NCI-H524 treated with DMSO at 0.1 percent for 48 hours (cell line): Measurements from ENCODE around the gene DISP3.

Experiments
- DNase-seq: peaks from one replicate; lab custom pipeline; 2025; lab: John Stamatoyannopoulos, UW

The DISP3 gene

DNA sequence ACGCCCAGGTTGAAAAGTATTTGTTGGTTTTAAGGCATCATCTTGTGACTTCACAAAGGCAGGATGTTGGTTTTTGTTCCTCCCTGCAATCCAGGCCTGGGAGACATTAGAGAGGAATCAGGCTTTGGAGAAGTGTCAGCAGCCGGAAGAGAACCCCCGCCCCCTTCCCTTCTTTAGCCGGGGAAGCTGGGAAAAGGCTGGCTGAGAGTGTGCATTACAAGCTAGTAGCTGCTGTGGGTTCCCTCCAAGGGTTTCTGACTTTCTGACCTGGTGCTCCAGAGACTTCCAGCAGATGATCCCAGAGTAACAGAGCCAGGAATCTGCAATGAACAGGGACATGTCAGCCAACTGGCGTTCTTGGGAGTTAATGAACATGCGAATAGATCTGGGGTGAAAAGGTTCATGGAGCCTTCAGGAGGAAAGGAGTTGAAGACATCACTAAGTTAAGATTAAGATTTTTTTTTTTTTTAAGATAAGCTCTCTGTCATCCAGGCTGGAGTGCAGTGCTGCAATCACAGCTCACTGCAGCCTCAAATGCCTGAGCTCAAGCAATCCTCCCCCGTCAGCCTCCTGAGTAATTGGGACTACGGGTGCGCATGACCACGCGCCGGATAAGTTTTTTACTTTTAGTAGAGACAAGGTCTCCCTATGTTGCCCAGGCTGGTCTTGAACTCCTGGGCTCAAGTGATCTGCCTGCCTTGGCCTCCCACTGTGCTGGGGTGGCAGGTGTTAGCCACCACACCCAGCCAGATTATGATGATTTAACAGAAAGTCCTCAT, 7.5 kb downstream of the DISP3 start:
- no peak for DNase-seq

DNA sequence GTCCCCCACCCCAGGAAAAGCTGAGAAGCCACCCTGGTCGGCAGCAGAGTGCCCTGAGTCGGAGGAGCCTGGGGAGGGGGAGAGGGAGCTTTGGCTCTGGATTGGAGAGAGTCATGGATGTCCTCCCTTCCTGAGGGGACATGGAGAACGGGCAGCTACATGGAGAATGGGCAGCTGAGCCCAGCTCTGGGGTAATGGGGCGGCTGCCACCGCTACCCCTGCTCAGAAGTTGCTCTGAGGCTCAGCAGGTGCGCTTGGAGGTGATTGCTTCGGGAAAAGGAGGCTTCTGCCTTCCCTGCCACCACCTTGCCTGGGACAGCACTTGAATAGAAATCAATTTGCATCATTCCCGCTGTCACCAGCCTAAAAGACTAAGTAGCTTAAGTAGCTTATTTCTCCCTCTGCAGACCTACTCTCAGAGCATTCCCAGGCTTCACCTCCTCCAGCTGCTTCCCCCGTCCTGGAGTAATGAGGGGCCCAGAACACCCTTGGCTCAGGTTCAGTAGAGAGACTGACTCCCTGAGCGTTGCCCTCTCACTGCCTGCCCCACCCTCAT, 8.3 kb downstream of the DISP3 start:
- peak; percentile 71 for DNase-seq

DNA sequence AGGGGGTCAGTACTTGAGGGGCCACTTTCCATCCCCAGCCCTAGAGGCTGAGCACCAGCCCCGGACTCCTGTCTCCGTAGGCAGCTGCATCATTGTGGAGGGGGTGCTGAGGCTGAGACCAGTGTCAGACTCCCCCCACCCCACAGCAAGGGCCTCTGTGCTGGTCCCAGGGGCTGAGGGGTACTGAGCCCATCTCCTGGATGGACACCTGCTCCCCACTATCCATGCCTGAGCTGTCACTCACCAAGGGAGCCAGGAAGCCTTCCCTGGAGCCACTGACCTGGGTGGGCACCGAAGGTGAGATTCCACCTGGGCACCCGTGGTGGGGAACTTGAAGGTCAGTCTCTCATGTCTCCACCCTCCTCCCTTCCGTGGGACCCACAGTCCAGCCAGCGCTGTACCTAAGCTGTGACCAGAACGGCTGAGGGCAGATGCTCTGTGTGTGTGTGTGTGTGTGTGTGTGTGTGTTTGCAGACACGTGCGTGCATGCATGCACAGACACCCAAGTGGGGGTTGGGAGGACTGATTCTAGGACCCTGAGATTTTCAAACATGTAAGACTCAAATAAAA, 9.3 kb downstream of the DISP3 start:
- no peak for DNase-seq

DNA sequence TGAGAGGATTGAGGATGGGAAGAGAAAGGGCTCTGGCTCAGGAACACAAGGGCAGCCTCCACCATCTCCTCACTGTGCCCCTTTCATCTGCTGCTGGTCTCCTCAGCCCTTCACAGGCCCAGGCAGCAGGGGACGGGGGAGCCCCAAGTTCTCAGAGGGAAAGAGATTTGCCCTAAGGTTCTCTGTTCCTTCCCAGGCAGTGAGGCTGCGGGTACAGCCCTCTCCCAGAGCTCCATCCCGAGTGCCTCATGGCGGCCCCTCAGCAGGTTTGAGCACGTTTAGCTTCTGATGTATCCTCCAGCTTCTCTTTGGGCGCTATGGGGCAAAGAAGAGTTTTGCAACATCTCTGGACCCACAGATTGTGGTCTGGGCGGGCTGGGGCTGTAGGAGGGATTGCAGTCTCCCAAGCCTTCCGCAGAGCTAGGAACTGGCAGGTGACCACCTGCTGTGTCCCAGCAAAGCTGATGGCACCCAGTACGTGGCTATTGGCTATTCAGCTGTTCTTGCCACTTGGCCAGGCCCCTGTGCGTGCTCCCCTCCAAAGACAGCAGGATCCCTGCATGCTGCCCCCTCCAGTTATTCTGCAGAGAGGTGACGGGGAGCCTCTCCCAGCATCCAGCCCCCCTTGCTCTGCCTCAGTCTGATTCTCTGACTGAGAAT, 10.1 kb downstream of the DISP3 start:
- DNase-seq: no peak

DNA sequence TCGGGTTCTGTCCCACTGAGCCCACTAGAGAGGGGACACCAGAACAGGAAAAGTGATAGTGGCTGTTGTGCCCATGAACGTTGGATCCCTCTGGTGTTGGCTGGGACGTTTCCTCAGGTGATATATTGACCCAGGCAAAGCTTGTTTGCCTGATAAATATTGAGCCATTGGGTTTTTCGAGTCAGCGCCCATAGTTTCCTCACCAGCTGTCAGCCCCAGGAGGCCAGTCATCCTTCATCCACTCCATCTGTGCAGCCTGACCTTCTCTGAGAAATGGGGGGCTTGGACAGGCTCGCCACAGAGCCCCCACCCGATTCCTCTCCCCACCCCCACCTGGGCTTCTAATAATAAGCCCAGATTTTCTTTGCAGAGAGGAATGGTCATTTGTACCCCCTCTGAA, 13.3 kb downstream of the DISP3 start:
- no peak for DNase-seq

DNA sequence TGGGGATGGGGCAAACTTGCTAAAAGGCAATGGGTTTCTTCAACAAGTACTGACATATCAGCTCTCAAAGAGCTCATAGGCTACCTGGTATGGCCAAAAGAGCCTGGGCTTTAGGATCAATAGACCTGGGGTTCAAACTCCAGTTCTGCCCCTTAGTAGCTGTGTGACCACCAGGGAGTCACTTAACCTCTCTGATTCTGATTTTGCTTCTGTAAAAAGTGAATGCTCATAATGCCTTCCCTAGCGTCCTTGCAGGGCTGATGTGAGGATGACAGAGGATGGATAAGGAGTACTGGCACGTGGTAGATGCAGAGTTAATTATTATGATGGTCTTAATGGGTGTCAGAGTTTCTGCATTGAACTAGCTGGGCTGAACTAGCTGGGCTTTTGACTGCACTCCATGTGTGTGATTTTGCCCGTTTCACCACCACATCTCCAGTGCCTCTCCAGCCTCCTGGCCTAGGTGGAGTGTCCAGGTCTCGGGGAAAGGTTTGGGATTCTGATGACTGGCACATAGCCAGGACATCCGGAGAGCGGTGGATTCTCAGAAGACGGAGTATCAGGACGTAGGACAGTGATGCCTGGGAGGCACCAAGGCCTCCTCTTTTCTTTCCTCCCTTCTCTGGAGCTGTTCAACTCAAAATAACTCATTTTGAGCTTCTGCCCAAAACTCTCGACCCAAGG, 15.2 kb downstream of the DISP3 start:
- DNase-seq: no peak

DNA sequence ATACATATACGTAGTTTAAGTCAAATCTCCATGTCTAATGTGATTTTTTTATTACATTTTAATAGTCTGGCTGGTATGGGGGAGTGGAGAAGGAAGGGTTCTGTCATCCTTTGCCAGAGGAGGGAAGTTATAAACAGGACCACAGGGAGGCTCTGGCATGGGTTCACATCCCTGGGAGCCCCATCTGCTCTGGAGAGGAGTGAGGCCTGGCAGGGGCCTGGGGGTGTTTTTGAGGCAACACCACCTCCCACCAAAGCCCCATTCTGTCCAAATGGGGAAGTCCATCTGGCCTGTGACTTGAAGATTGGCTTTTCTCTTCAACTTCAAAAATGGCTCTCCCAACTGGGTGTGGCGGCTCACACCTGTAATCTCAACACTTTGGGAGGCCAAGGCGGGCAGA, 15.8 kb downstream of the DISP3 start:
- no peak for DNase-seq

DNA sequence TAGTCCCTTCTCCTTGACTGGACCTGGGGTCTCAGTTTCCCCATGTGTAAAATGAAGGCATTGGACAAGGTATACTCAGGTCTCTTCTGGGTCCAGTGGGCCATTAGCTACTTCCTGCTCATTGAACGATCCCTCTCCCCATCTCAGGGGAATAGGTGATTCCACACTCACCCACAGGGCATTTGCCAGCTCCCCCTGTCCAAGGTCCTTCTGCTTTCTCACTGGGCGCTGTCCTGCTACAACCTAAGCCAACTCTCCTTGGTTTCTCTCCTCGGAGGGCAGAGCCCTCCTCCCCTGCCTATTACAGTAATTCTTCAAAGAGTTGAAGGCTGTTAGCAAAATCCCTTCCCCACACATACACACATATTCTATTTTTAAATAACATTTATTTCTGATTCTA, 16.6 kb downstream of the DISP3 start:
- DNase-seq: no peak

DNA sequence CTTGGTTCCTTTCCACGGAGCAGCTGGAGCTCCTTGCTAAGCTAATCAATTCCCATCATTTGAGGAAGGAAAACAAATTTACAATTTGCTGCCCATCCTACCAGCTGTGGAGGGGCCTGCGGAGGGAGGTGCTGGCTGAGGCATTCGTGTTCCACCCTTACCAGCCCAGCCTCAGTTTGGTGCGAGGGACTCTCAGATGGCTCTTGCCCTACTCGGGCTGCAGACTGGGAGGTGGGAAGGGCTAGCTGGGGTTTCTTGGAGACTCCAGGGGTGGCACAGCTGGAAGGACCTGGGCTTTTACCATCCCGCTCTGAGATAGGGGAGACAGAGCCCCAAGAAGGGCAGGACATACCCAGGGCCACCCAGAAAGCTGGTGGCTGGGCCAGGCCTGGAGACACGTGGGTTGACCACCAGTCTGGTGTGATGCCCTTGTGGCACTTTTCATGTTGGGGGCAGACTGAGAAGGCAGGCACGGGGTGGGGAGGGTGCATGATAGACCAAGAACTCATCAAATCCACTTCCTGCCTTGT, 17.7 kb downstream of the DISP3 start:
- no peak for DNase-seq

DNA sequence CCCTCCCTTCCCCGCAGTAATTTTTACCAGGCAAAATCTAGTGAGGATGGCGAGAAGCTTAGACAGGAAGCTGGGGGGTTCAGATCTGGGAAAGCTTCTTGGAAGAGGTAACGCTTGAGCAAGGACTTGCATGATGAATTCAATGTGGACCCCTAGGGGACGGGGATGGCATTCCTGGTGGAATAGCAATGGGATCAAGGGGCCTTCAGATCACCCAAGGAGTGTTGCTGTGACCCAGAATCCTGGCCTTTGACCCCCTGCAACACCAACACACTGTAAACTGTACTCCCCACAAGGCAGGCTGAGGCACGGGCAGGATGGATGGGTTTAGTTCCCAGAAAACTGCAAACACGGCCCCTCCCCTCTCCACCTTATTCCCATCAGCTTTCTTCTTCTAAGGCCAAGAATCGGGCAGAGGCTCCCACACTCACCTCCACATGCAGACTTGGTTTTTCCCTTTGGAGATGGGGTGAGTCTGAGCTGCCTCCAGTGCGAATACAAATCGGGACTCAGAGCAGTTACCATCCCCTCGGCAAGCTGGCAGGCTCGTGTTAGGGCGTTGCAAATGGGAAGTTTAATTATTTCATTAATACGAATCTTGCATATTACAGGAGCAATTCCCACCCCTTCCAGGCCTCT, 20.1 kb downstream of the DISP3 start:
- DNase-seq: no peak

DNA sequence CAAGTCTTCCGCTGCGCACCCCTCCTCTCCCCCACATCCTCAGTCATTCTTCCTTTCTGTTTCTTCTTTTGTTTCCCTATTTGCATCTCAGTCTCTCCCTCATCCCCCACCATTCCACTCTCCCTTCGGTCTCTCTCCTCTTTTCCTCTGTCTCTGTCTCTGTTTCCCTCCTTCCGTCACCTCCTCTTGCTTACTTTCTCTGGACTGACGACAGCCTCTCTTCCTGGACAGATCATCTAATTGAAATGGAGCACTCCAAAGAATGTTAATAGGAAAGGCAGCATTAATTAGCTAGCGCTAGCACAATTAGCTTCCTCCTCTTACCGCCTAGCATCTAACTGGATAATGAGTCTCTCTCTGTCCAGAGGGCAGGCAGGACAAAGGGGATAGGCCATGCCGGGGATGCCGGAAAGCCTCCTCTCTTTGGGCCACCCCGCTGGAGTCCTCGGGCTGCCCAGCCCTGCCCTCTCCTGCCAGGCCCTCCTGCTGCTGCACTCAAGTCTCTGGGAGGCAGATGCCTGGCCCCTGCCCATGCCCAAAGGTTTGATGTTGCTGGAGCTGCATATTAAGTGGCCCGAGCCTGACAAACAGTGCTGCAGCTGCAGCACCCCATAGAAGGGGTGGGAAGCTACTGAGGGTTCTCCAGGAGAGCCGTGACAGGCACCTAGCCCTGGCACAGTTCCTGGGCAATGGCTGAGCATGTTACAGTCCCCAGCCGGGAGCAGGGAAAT, 20.8 kb downstream of the DISP3 start:
- no peak for DNase-seq

DNA sequence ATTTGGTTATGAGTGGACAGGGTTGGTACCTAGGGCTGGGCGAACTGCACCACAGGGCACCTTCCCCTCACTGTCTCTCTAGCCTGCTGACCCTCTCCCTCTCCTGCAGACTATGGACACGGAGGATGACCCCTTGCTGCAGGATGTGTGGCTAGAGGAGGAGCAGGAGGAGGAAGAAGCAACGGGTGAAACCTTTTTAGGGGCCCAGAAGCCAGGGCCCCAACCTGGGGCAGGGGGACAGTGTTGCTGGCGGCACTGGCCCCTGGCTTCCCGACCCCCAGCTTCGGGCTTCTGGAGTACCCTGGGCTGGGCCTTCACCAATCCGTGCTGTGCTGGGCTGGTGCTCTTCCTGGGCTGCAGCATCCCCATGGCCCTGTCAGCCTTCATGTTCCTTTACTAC, 21.9 kb downstream of the DISP3 start:
- DNase-seq: no peak

DNA sequence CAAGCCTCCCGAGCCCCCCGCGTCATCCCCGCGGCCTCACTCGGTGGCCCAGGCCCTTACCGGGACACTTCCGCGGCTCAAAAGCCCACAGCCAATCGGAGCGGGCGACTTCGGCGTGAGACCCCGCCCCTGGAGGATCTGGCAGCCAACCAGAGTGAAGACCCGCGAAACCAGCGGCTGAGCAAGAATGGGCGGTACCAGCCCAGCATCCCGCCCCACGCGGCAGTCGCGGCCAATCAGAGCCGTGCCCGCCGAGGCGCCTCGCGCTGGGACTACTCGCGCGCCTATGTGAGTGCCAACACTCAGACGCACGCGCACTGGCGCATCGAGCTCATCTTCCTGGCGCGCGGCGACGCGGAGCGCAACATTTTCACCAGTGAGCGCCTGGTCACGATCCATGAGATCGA, 22.5 kb downstream of the DISP3 start:
- no peak for DNase-seq

DNA sequence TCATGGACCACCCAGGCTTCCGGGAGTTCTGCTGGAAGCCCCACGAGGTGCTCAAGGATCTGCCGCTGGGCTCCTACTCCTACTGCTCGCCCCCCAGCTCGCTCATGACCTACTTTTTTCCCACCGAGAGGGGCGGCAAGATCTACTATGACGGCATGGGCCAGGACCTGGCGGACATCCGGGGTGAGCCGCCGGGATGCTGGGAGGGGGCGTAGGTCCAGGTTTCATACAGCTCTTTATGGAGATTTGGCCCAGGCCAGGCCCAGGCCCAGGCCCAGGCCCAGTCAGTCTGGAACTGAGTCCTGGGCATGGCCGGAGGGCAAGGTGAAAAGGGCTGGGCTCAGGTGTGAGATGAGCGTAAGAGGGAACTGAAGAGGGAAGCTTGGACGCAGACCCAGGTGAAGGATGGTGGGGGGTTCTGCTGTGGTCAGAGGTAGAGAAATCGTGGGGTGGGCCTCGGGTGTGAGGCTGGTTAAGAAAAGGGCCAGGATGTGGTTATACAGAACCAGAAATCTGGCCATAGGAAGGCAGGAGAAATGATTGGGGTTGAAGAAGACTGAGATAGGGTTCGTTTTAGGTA, 23.0 kb downstream of the DISP3 start:
- no peak for DNase-seq

DNA sequence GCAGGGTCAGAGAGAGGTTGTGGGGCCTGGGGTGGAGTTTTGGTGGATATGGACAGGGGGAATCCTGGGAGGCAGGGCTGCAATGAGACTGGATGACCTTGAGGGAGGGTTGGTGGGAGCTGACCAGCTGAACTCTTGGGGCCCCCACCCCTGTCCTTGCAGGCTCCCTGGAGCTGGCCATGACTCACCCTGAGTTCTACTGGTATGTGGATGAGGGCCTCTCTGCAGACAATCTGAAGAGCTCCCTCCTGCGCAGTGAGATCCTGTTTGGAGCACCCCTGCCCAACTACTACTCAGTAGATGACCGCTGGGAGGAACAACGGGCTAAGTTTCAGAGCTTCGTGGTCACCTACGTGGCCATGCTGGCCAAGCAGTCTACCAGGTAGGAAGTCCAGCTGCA, 23.6 kb downstream of the DISP3 start:
- DNase-seq: no peak

DNA sequence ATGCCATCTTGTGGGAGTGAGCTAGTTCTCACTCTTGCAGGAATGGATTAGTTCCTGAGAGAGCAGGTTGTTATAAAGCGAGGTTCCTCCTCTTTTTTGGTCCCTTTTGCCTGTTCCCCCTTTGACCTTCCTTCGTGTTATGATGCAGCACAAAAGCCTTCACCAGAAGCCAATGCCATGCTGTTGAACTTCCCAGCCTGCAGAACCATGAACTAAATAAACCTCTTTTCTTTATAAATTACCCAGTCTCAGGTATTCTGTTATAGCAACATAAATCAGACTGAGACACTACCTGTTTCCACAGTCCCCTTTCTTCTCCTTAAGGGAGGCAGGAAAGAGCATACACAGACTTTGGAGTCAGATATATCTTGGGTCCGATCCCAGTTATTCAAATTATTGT, 25.6 kb downstream of the DISP3 start:
- no peak for DNase-seq

DNA sequence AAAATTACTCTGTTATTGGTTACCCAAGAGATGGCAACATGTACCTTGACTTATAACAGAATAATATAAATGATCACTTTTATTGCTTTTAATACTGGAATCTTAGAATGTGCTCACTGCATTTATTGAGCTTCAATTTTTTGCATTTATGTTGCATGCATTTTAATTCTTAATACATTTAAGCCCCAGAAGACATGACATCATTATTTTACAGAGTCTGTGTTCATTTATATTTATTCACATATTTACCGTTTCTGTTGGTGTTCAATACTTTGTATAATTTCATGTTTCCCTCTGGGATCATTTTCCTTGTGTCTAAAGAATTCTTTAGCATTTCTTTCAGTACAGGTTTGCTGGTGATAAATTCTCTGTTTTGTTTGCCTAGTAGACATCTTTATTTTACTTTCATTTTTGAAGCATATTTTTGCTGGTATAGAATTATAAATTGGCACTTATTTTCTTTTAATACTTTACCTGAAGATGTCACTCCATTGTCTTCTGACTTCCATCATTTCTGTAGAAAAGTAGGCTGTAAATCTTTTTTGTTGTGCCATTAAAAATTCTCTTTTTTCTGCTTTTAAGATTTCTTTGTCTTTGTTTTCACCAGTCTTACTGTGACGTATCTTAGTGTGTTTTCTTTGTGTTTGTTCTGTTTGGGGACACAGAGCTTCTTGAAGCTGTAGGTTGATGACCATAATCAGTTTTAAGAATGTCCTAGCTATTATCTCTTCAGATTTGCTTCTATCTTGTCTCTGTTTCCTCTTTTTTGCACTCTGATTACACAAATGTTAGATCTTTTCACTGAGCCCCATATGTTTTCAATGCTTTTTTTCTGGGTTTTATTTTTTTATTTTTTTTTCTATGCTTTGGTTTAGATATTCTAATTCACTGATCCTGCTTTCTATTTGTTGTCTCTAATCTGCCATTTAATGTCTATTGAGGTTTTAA, 26.9 kb downstream of the DISP3 start:
- DNase-seq: no peak

DNA sequence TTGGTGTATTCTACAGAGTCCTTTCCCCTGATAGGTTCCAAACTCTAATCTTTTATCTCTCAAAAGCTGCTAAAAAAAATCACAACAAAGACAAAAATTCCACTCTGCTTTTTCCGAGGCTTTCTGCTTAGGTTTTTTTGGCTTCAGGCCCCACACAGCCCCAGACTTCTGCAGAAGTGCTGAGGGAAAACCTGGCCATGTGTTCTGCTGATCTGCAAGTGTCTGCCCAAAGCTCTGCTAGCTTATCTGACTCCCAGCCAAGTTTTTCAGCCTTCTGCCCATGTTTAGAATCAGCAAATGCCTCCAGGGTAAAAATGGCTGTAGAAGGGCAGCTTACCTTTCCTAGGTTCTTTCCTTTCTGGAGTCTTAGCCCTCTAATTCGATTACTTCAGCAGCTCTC, 28.4 kb downstream of the DISP3 start:
- DNase-seq: no peak

DNA sequence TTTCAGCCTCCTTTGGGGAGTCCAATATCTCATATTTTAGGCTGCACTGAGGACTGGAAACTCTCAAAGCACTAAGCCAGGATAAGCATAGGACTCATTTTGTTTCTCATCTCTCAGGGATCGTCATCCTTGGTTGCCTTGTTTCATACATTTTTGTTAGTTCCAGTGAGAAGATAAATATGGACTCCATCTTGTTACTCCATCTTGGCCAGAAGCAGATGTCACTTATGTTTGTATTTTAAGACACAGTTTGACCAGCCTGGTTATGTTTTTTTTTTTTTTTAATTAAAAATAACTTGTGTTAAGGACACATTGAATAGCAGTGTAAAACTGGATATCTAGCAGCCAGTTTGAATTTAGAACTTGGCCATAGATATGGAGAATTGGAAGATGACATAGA, 34.7 kb downstream of the DISP3 start:
- no peak for DNase-seq

DNA sequence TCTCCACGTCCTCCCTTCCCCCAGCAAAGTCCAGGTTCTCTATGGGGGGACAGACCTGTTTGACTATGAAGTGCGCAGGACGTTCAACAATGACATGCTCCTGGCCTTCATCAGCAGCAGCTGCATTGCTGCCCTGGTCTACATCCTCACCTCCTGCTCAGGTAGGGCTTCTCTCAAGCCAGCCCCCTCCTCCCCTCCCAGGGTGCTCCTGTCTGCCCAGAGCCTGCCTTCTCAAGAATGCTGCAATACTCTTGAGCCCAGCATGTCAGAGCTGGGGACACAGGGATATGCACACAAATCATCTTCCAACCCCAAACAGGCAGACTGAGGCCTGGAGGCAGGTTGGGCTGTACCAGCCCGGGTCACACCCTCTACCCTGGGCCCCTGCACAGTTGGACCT, 35.4 kb downstream of the DISP3 start:
- no peak for DNase-seq
